OCI-LY7 (cell line): ENCODE data around the gene ARL10.

Experiments
- CTCF ChIP-seq: fragments of 200-600 bp; sonication (generic); conservative IDR thresholded peaks from 2 replicates; pipeline ENCODE4 v1.5.1; 2014; ENCODE audit warnings: mild to moderate bottlenecking, antibody characterized with exemption, low read length, moderate library complexity, mixed read lengths
- EZH2phosphoT487 ChIP-seq: fragments of 200-600 bp; sonication (generic); IDR thresholded peaks from 2 replicates; pipeline ENCODE4 v1.6.1; 2018; ENCODE audit warnings: low read depth, borderline replicate concordance, mild to moderate bottlenecking, mixed run types, antibody characterized with exemption, low read length, moderate library complexity, mixed read lengths

GRCh38 chr5:176355400-176356178, 9.7 kb upstream of the ARL10 start:
- TF ChIP-seq CTCF (no peak), EZH2phosphoT487 (no peak)
